ENCODE data around the gene CCNY.

GRCh38 chr10:35555962-35556930 is 219.9 kb downstream of the CCNY start:
- TF ChIP-seq FOSL2 (IDR thresholded peaks at IDR 0.05), result no peak
- TF ChIP-seq FOSL2 (CRISPR knock-in tag; IDR thresholded peaks at IDR 0.05), result no peak
- TF ChIP-seq CTCF (IDR thresholded peaks at IDR 0.05), result no peak
- TF ChIP-seq SREBF2 (IDR thresholded peaks at IDR 0.05), result no peak
- TF ChIP-seq HES2 (IDR thresholded peaks at IDR 0.05), result no peak
